ENCODE results near the gene ZNF507. TPM values are rescaled to one million over a fixed set of nuclear protein-coding genes. Genes with fewer than 3 reads are reported as not detected.

Gene ZNF507
- total and polyA plus RNA-seq, 9 of the 15 experiments (the other 6 are each of a cell fraction or from before 2014, with no cell fraction given) = 2.9 to 25.0 (median 10.4) TPM

DNA sequence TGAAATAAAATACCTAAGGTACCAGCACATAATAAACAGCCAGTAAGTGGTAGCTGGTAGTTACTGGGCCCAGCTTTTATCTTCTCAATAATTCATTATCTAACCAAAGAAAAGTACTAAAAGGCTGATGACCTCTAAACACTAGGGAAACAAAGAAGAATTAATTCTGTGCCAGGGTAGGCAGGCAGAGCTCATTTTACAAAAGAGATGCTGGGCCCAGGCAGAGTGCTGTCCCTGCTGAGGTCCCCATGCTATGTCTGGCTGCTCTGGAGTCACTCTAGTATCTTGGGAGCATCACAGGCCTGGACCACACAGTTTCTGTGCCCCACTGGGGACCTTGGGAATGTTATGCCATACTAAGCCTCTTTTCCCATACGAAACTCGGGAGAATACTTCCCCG lies 18.2 kb downstream of the ZNF507 start (continued):
- TF ChIP-seq ZNF77 (CRISPR knock-in tag; IDR thresholded peaks at IDR 0.05) = no peak
- no peak for TF ChIP-seq NR3C1 (CRISPR knock-in tag; IDR thresholded peaks at IDR 0.05)
- no peak for TF ChIP-seq GMEB1 (CRISPR knock-in tag; IDR thresholded peaks at IDR 0.05)
- TF ChIP-seq MLX (CRISPR knock-in tag; conservative IDR thresholded peaks at IDR 0.05) = no peak

DNA sequence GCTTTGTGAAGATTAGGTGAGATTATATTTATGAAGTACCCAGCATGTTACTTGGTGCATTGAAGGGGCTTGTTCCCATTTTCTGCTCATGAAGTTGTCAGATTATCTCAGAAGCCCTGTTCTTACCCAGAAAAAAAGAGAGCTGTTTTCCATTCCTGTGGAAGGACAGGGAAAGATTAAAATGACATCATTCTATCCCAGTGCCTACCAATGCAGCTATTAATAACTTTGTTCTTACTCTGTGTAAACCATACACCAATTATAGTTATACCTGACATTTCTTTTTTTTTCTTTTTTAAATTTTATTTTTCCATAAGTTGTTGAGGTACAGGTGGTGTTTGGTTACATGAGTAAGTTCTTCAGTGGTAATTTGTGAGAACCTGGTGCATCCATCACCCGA lies 18.6 kb downstream of the ZNF507 start:
- FAIRE-seq (no peak), DNase-seq (ENCODE audit: extremely low read depth in 1 of 4, low spot score in 3 of 4) (no peak), ATAC-seq (no peak)
- CTCF ChIA-PET (ENCODE audit: low intra/inter-chr PET ratio) = no interaction called here
- H3K4me1 ChIP-seq (replicated peaks in 1 of 2; ENCODE audit: control insufficient read depth in 2 of 2, insufficient read depth in 2 of 2, low read length in 2 of 2) = peaks cover 4 to 13% of the 10 kb centered on the region in 2 experiments; a peak in 4 of 5 replicates
- TF ChIP-seq PHF8 (IDR thresholded peaks at IDR 0.05; ENCODE audit: borderline replicate concordance, low read length) (no peak), MECOM (CRISPR knock-in tag; IDR thresholded peaks at IDR 0.05) (no peak)
- TF ChIP-seq, protein P1, sequence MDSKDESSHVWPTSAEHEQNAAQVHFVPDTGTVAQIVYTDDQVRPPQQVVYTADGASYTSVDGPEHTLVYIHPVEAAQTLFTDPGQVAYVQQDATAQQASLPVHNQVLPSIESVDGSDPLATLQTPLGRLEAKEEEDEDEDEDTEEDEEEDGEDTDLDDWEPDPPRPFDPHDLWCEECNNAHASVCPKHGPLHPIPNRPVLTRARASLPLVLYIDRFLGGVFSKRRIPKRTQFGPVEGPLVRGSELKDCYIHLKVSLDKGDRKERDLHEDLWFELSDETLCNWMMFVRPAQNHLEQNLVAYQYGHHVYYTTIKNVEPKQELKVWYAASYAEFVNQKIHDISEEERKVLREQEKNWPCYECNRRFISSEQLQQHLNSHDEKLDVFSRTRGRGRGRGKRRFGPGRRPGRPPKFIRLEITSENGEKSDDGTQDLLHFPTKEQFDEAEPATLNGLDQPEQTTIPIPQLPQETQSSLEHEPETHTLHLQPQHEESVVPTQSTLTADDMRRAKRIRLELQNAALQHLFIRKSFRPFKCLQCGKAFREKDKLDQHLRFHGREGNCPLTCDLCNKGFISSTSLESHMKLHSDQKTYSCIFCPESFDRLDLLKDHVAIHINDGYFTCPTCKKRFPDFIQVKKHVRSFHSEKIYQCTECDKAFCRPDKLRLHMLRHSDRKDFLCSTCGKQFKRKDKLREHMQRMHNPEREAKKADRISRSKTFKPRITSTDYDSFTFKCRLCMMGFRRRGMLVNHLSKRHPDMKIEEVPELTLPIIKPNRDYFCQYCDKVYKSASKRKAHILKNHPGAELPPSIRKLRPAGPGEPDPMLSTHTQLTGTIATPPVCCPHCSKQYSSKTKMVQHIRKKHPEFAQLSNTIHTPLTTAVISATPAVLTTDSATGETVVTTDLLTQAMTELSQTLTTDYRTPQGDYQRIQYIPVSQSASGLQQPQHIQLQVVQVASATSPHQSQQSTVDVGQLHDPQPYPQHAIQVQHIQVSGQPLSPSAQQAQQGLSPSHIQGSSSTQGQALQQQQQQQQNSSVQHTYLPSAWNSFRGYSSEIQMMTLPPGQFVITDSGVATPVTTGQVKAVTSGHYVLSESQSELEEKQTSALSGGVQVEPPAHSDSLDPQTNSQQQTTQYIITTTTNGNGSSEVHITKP (IDR thresholded peaks at IDR 0.05; ENCODE audit: partially characterized antibody) = no peak
- H3K9me1 ChIP-seq (ENCODE audit: control insufficient read depth, insufficient read depth, low read length) = no peaks in the 10 kb centered on the region
- no peaks in the 10 kb centered on the region for H3K27me3 ChIP-seq (ENCODE audit: control insufficient read depth in 2 of 2, insufficient read depth in 2 of 2, low read length in 2 of 2)
- no peak overlapping the region for H3K27ac ChIP-seq (ENCODE audit: extremely low read depth, low read depth, low read length)
- H3K79me2 ChIP-seq (ENCODE audit: control insufficient read depth, insufficient read depth, low read length) = peaks cover 45% of the 10 kb centered on the region
- POLR2A ChIA-PET = interaction anchor here (2.7 kb wide), 1 partner anchor 18 kb away, joined by 10 read pairs; the partner anchor contains the start of gene ZNF507
- WGBS (ENCODE audit: insufficient coverage, low coverage, missing lambda C conversion rate) = 79% methylated on average over 1 of the region's 1 CpG
- in situ Hi-C loops (cut with MboI) (no loop called here), intact Hi-C loops (cut with micrococcal nuclease) (no loop called here)
- H2AFZ ChIP-seq (ENCODE audit: low read depth, low read length) = no peak overlapping the region
- no peak overlapping the region for H3K4me3 ChIP-seq
- H3K36me3 ChIP-seq (ENCODE audit: control insufficient read depth, insufficient read depth, low read length) = peaks cover 80% of the 10 kb centered on the region
- no TSS peak for BruUV-seq (replicated peaks)
- no peak overlapping the region for H3K4me2 ChIP-seq (ENCODE audit: insufficient read depth, low read length)
- H4K20me1 ChIP-seq (replicated peaks; ENCODE audit: control insufficient read depth, insufficient read depth, low read length) = no peaks in the 10 kb centered on the region
- H3K9me3 ChIP-seq (replicated peaks; ENCODE audit: control insufficient read depth, insufficient read depth, low read depth, low read length) = no peaks in the 10 kb centered on the region
- no peak overlapping the region for H3K9ac ChIP-seq (ENCODE audit: insufficient read depth in 1 of 2, low read depth in 2 of 2, low read length in 2 of 2)
